HepG2 (cell line): ENCODE results near the gene SERAC1. TPM values are rescaled to one million over a fixed set of nuclear protein-coding genes. Genes with fewer than 3 reads are reported as not detected.

Source experiments
- ARNTL ChIP-seq: sonication (generic); formaldehyde crosslinking; IDR thresholded peaks from 2 replicates; pipeline ENCODE4 v1.4.0; 2020; ENCODE audit warnings: mild to moderate bottlenecking, missing genetic modification reagents
- CBFB ChIP-seq: sonication (generic); formaldehyde crosslinking; IDR thresholded peaks from 2 replicates; pipeline ENCODE4 v1.4.0; 2020; ENCODE audit warnings: missing genetic modification reagents
- FOSL2 ChIP-seq: sonication (generic); formaldehyde crosslinking; IDR thresholded peaks from 2 replicates; pipeline ENCODE4 v1.4.0; 2020; ENCODE audit warnings: missing genetic modification reagents
- FOXP4 ChIP-seq: sonication (generic); formaldehyde crosslinking; IDR thresholded peaks from 2 replicates; pipeline ENCODE4 v1.4.0; 2020; ENCODE audit warnings: missing genetic modification reagents
- KDM6A ChIP-seq: IDR thresholded peaks from 2 replicates; pipeline ENCODE4 v1.6.1; 2016; ENCODE audit warnings: low read depth
- MEF2D ChIP-seq: sonication (generic); formaldehyde crosslinking; IDR thresholded peaks from 2 replicates; pipeline ENCODE4 v1.5.1; 2020; ENCODE audit warnings: mild to moderate bottlenecking, missing genetic modification reagents
- MYNN ChIP-seq: sonication (generic); formaldehyde crosslinking; IDR thresholded peaks from 2 replicates; pipeline ENCODE4 v1.4.0; 2020; ENCODE audit warnings: mild to moderate bottlenecking, low read depth, missing genetic modification reagents
- PAX8 ChIP-seq: sonication (generic); formaldehyde crosslinking; IDR thresholded peaks from 2 replicates; pipeline ENCODE4 v1.8.0; 2022; ENCODE audit warnings: mild to moderate bottlenecking, missing genetic modification reagents, borderline replicate concordance
- PITX1 ChIP-seq: sonication (generic); formaldehyde crosslinking; IDR thresholded peaks from 2 replicates; pipeline ENCODE4 v1.5.1; 2020; ENCODE audit warnings: mild to moderate bottlenecking, missing genetic modification reagents
- POLR2AphosphoS5 ChIP-seq: IDR thresholded peaks from 2 replicates; pipeline ENCODE4 v1.6.1; 2012; ENCODE audit warnings: low read depth, low read length
- PRDM10 ChIP-seq: sonication (generic); formaldehyde crosslinking; IDR thresholded peaks from 2 replicates; pipeline ENCODE4 v1.4.0; 2020; ENCODE audit warnings: low read depth, missing genetic modification reagents
- SMC3 ChIP-seq: IDR thresholded peaks from 2 replicates; pipeline ENCODE4 v1.6.1; 2011; ENCODE audit warnings: low read length, improper control_type of control experiment
- SUZ12 ChIP-seq: fragments of 150-350 bp; IDR thresholded peaks from 2 replicates; pipeline ENCODE4 v1.6.1; 2014; ENCODE audit warnings: low read depth, low read length
- TAF1 ChIP-seq: sonication (generic); formaldehyde crosslinking; IDR thresholded peaks from 2 replicates; pipeline ENCODE4 v1.4.0; 2020; ENCODE audit warnings: missing genetic modification reagents
- TERF1 ChIP-seq: sonication (generic); formaldehyde crosslinking; IDR thresholded peaks from 2 replicates; pipeline ENCODE4 v1.8.0; 2022; ENCODE audit warnings: mild to moderate bottlenecking, missing genetic modification reagents, moderate library complexity
- THAP8 ChIP-seq: sonication (generic); formaldehyde crosslinking; IDR thresholded peaks from 2 replicates; pipeline ENCODE4 v1.5.1; 2020; ENCODE audit warnings: missing genetic modification reagents, mild to moderate bottlenecking, borderline replicate concordance
- U2AF2 ChIP-seq: fragments of 200-400 bp; formaldehyde crosslinking; IDR thresholded peaks from 2 replicates; pipeline ENCODE4 v1.6.1; 2017; ENCODE audit warnings: low read depth, mild to moderate bottlenecking, low read length
- YEATS4 ChIP-seq: sonication (generic); formaldehyde crosslinking; IDR thresholded peaks from 2 replicates; pipeline ENCODE4 v1.4.0; 2020; ENCODE audit warnings: missing genetic modification reagents, borderline replicate concordance
- ZBTB7B ChIP-seq: sonication (generic); formaldehyde crosslinking; IDR thresholded peaks from 2 replicates; pipeline ENCODE4 v1.4.0; 2020; ENCODE audit warnings: missing genetic modification reagents
- ZNF12 ChIP-seq: sonication (generic); formaldehyde crosslinking; IDR thresholded peaks from 2 replicates; pipeline ENCODE4 v1.5.0; 2020; ENCODE audit warnings: missing genetic modification reagents
- ZNF354B ChIP-seq: sonication (generic); formaldehyde crosslinking; IDR thresholded peaks from 2 replicates; pipeline ENCODE4 v1.8.0; 2022; ENCODE audit warnings: mild to moderate bottlenecking, missing genetic modification reagents
- ZNF414 ChIP-seq: sonication (generic); formaldehyde crosslinking; IDR thresholded peaks from 2 replicates; pipeline ENCODE4 v1.5.0; 2020; ENCODE audit warnings: missing genetic modification reagents
- ZNF572 ChIP-seq: sonication (generic); formaldehyde crosslinking; IDR thresholded peaks from 2 replicates; pipeline ENCODE4 v1.5.1; 2020; ENCODE audit warnings: mild to moderate bottlenecking, missing genetic modification reagents
- ZNF746 ChIP-seq: sonication (generic); formaldehyde crosslinking; IDR thresholded peaks from 2 replicates; pipeline ENCODE4 v1.8.0; 2022; ENCODE audit warnings: mild to moderate bottlenecking, missing genetic modification reagents
- polyA plus RNA-seq, 8 experiments: library from polyadenylated mRNA; depleted of rRNA in 3 of 8; stranded (reverse) in 7 of 8; unstranded in 1 of 8; fragments of >200 nt; fragmentation: Illumina TruSeq in 4 of 8; extraction: Trizol in 4 of 8; gene quantifications; 2 replicates each; pipeline versions ENCODE4 v1.2.1 to v1.2.3, GENCODE V29; 2011 to 2016; ENCODE audit warnings: low read depth in 4 of 8, missing spikeins in 1 of 8, mixed read lengths in 1 of 8; ENCODE audit not compliant: insufficient read depth in 1 of 8
- total RNA-seq, 5 experiments: library from RNA; depleted of rRNA; stranded (reverse); fragments of >200 nt; fragmentation: Illumina TruSeq; extraction: Trizol; gene quantifications; 2 replicates each; pipeline ENCODE4 v1.2.3, GENCODE V29; 2016; ENCODE audit warnings: low read depth in 1 of 5

SERAC1 gene
- total and polyA plus RNA-seq, 2 of the 13 experiments (the other 11 are each of a cell fraction or from before 2014, with no cell fraction given) = 4.5 to 8.1 TPM

DNA sequence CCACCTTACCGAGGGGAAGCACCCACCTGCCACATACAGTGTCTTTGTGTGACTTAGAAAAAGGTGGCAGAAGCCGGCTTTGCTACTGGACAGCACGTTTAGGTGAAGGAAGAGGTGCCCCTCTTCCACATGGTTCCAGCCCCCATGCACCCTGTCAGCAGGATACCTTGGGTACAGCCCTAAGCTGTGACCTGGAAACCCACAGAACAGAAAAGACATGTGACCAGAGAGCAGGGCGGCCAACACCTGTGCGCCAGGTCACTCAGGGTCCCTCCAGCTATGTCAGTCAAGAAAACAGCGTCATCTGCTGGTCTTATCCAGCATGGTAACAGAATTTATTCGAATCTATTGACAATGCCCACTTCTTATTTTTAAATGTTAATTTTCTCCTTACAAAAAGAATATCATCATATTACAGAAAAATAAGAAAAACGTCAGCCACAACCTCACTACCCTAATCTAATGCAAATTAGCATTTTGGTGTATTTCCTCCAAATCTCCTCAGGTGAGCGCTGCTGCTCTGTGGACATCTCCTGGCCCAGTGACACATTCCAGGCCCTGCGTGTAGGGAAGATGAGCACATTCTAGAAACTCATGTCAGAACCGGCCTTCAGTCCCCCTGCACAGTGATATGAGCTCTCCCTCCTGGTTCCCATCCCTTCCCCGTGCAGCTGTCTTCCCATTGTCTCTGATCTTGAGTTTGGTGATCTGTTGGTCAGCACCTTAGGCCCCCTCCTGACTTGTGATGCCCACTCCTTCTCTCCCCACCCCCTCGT lies 37.3 kb upstream of the SERAC1 start (continued):
- no peak for TF ChIP-seq TAF1
- no peak for TF ChIP-seq MEF2D
- 0 out of 2 replicates have a peak, but pooled peaks have one; percentile 15 for TF ChIP-seq FOXP4 (CRISPR knock-in tag)
- TF ChIP-seq SMC3 = peak; percentile 88
- peak; percentile 17; the same call in 1 of the 2 replicates for TF ChIP-seq FOSL2
- no peak for TF ChIP-seq PITX1
- no peak for TF ChIP-seq CBFB (CRISPR knock-in tag)
- TF ChIP-seq ZNF12 (CRISPR knock-in tag) = no peak
- TF ChIP-seq THAP8 (CRISPR knock-in tag) = no peak
- no peak for TF ChIP-seq YEATS4 (CRISPR knock-in tag)
- TF ChIP-seq U2AF2 = no peak
- no peak for TF ChIP-seq ZNF414 (CRISPR knock-in tag)
- TF ChIP-seq ARNTL (CRISPR knock-in tag) = no peak
- no peak for TF ChIP-seq ZBTB7B (CRISPR knock-in tag)
- TF ChIP-seq MYNN = no peak
- TF ChIP-seq ZNF354B (CRISPR knock-in tag) = no peak
- TF ChIP-seq PRDM10 = no peak
- TF ChIP-seq POLR2AphosphoS5 = no peak
- TF ChIP-seq PAX8 (CRISPR knock-in tag) = no peak
- no peak for TF ChIP-seq ZNF746 (CRISPR knock-in tag)
- TF ChIP-seq ZNF572 (CRISPR knock-in tag) = no peak
- TF ChIP-seq TERF1 = no peak
- TF ChIP-seq SUZ12 = no peak
- no peak for TF ChIP-seq KDM6A (CRISPR knock-in tag)
